Measurements from ENCODE around the gene CD200R1. TPM values are rescaled to one million over a fixed set of nuclear protein-coding genes. Genes with fewer than 3 reads are reported as not detected.

CD200R1 gene
- polyA plus RNA-seq, 1 donor from 2014 or later: 0.72 TPM

DNA sequence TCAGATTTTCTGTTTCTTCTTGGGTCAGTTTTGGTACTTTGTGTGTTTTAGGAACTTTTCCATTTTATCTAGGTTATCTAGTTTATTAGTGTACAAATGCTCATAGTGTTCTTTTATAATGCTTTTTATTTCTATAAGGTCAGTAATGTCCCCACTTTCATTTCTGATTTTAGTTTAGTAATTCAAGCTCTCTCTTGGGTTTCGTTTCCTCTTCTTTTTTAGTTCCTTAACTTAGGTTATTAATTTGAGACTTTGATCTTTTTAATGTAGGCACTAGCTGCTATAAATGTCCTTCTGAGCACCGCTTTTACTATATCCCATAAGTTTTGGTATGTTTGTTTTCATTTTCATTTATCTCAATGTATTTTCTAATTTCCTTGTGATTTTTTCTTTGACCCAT, 101.3 kb downstream of the CD200R1 start:
- H3K27me3 ChIP-seq (ENCODE audit: insufficient read depth, low read depth, low read length): no peaks in the 10 kb centered on the region
- H3K36me3 ChIP-seq (ENCODE audit: insufficient read depth, low read length): no peaks in the 10 kb centered on the region
- H3F3A ChIP-seq (ENCODE audit: insufficient read depth, low read length, poor library complexity, severe bottlenecking): no peaks in the 10 kb centered on the region
- H3K9me2 ChIP-seq (ENCODE audit: insufficient read depth, low read length): no peaks in the 10 kb centered on the region
- H3K4me2 ChIP-seq (ENCODE audit: low read length): no peak overlapping the region
- H3K27ac ChIP-seq (ENCODE audit: low read length): no peak overlapping the region
- H3K79me2 ChIP-seq (replicated peaks; ENCODE audit: insufficient read depth, low read length): no peaks in the 10 kb centered on the region
- no peak for TF ChIP-seq EP300 (conservative IDR thresholded peaks at IDR 0.05; ENCODE audit: poor library complexity, severe bottlenecking)
- TF ChIP-seq, protein P1, sequence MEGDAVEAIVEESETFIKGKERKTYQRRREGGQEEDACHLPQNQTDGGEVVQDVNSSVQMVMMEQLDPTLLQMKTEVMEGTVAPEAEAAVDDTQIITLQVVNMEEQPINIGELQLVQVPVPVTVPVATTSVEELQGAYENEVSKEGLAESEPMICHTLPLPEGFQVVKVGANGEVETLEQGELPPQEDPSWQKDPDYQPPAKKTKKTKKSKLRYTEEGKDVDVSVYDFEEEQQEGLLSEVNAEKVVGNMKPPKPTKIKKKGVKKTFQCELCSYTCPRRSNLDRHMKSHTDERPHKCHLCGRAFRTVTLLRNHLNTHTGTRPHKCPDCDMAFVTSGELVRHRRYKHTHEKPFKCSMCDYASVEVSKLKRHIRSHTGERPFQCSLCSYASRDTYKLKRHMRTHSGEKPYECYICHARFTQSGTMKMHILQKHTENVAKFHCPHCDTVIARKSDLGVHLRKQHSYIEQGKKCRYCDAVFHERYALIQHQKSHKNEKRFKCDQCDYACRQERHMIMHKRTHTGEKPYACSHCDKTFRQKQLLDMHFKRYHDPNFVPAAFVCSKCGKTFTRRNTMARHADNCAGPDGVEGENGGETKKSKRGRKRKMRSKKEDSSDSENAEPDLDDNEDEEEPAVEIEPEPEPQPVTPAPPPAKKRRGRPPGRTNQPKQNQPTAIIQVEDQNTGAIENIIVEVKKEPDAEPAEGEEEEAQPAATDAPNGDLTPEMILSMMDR (IDR thresholded peaks at IDR 0.05; ENCODE audit: poor library complexity, severe bottlenecking): no peak
- TF ChIP-seq EZH2 (IDR thresholded peaks at IDR 0.05; ENCODE audit: borderline replicate concordance, insufficient read depth, low read length, poor library complexity, severe bottlenecking): no peak
- TF ChIP-seq TAF1 (IDR thresholded peaks at IDR 0.05; ENCODE audit: low read depth): no peak
- no peak for TF ChIP-seq REST (IDR thresholded peaks at IDR 0.05; ENCODE audit: borderline replicate concordance)
- no peak for TF ChIP-seq MXI1 (conservative IDR thresholded peaks at IDR 0.05; ENCODE audit: poor library complexity, severe bottlenecking)
- TF ChIP-seq POLR2AphosphoS5 (IDR thresholded peaks at IDR 0.05): no peak
- TF ChIP-seq RAD21 (conservative IDR thresholded peaks at IDR 0.05): no peak
- no peak for TF ChIP-seq SMC3 (conservative IDR thresholded peaks at IDR 0.05; ENCODE audit: poor library complexity)
- H4K20me1 ChIP-seq (ENCODE audit: insufficient read depth): no peaks in the 10 kb centered on the region
- H2AFZ ChIP-seq (ENCODE audit: low read depth, low read length): no peak overlapping the region
- H3K9ac ChIP-seq (ENCODE audit: low read length): no peak overlapping the region
- no peak overlapping the region for H3K4me3 ChIP-seq (ENCODE audit: low read length)
- H3K9me3 ChIP-seq (ENCODE audit: low read length): no peaks in the 10 kb centered on the region

DNA sequence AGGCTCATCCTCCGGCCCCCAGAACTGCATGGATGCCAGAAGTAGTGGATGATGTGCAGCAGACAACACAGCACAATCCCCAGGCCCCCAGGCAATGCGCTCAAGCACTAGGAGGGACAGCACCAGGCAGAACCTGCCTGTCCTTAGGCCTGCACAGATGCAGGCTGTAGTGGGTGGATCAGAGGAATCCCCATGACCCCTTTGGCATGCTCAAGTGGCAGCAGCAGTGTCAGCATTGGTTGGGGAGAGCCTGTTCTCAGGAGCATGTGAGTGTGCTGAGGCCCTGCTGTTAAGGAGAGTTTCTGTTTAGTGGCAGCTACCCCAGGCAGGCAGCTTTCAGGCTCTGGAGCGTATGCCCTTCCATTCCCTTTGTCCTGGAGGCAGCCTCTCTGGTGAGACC, 103.2 kb downstream of the CD200R1 start:
- no peaks in the 10 kb centered on the region for H3F3A ChIP-seq (ENCODE audit: insufficient read depth, low read length, poor library complexity, severe bottlenecking)
- no peak overlapping the region for H2AFZ ChIP-seq (ENCODE audit: low read depth, low read length)
- H3K4me2 ChIP-seq (ENCODE audit: low read length): no peak overlapping the region
- no peaks in the 10 kb centered on the region for H3K27me3 ChIP-seq (ENCODE audit: insufficient read depth, low read depth, low read length)
- H3K79me2 ChIP-seq (replicated peaks; ENCODE audit: insufficient read depth, low read length): no peaks in the 10 kb centered on the region
- no peaks in the 10 kb centered on the region for H3K36me3 ChIP-seq (ENCODE audit: insufficient read depth, low read length)
- H4K20me1 ChIP-seq (ENCODE audit: insufficient read depth): no peaks in the 10 kb centered on the region
- H3K4me3 ChIP-seq (ENCODE audit: low read length): no peak overlapping the region
- no peaks in the 10 kb centered on the region for H3K9me2 ChIP-seq (ENCODE audit: insufficient read depth, low read length)
- no peaks in the 10 kb centered on the region for H3K9me3 ChIP-seq (ENCODE audit: low read length)
- H3K27ac ChIP-seq (ENCODE audit: low read length): no peak overlapping the region
- no peak overlapping the region for H3K9ac ChIP-seq (ENCODE audit: low read length)
- no peak for TF ChIP-seq MXI1 (conservative IDR thresholded peaks at IDR 0.05; ENCODE audit: poor library complexity, severe bottlenecking)
- no peak for TF ChIP-seq EZH2 (IDR thresholded peaks at IDR 0.05; ENCODE audit: borderline replicate concordance, insufficient read depth, low read length, poor library complexity, severe bottlenecking)
- no peak for TF ChIP-seq SMC3 (conservative IDR thresholded peaks at IDR 0.05; ENCODE audit: poor library complexity)
- no peak for TF ChIP-seq EP300 (conservative IDR thresholded peaks at IDR 0.05; ENCODE audit: poor library complexity, severe bottlenecking)
- no peak for TF ChIP-seq POLR2AphosphoS5 (IDR thresholded peaks at IDR 0.05)
- no peak for TF ChIP-seq TAF1 (IDR thresholded peaks at IDR 0.05; ENCODE audit: low read depth)
- TF ChIP-seq, protein P1 (IDR thresholded peaks at IDR 0.05; ENCODE audit: poor library complexity, severe bottlenecking): no peak
- no peak for TF ChIP-seq RAD21 (conservative IDR thresholded peaks at IDR 0.05)
- no peak for TF ChIP-seq REST (IDR thresholded peaks at IDR 0.05; ENCODE audit: borderline replicate concordance)
